Mesenchymal stem cell (in vitro differentiated cells and primary cell): Measurements from ENCODE around the gene CLIP3.

Experiments used
- DNase-seq: peaks from one replicate; pipeline ENCODE4 v3.0.0-alpha.2; 2013
- H2AFZ ChIP-seq: one replicate; pipeline ENCODE4 v1.6.1; 2013; ENCODE audit warnings: low read depth, mild to moderate bottlenecking, control low read depth, inconsistent platforms, low read length, moderate library complexity
- H2AK5ac ChIP-seq: 2 replicates; pipeline ENCODE4 v1.6.1; 2013; ENCODE audit warnings: low read length, moderate library complexity, mild to moderate bottlenecking, inconsistent platforms; ENCODE audit not compliant: severe bottlenecking
- H2BK120ac ChIP-seq: one replicate; pipeline ENCODE4 v1.6.1; 2013; ENCODE audit warnings: low read depth, mild to moderate bottlenecking, inconsistent platforms, low read length, moderate library complexity
- H2BK12ac ChIP-seq, 2 experiments: one replicate each; pipeline ENCODE4 v1.6.1; 2013; ENCODE audit warnings: inconsistent platforms in 2 of 2, low read length in 2 of 2, mild to moderate bottlenecking in 2 of 2, moderate library complexity in 2 of 2, control low read depth in 1 of 2
- H2BK15ac ChIP-seq: one replicate; pipeline ENCODE4 v1.6.1; 2013; ENCODE audit warnings: mild to moderate bottlenecking, low read depth, inconsistent platforms; ENCODE audit not compliant: poor library complexity, severe bottlenecking
- H2BK5ac ChIP-seq: 2 replicates; pipeline ENCODE4 v1.6.1; 2013; ENCODE audit warnings: low read depth, mild to moderate bottlenecking, low read length, control low read depth, inconsistent platforms; ENCODE audit not compliant: poor library complexity, severe bottlenecking
- H3K14ac ChIP-seq, 2 experiments: one replicate each; pipeline ENCODE4 v1.6.1; 2013; ENCODE audit warnings: inconsistent platforms in 2 of 2, low read length in 2 of 2, control low read depth in 1 of 2, mild to moderate bottlenecking in 1 of 2, moderate library complexity in 1 of 2
- H3K18ac ChIP-seq, 2 experiments: one replicate each; pipeline ENCODE4 v1.6.1; 2013; ENCODE audit warnings: inconsistent platforms in 2 of 2, low read length in 2 of 2, control low read depth in 1 of 2, low read depth in 1 of 2, mild to moderate bottlenecking in 1 of 2
- H3K23ac ChIP-seq, 2 experiments: one replicate each; pipeline ENCODE4 v1.6.1; 2013; ENCODE audit warnings: inconsistent platforms in 2 of 2, low read length in 2 of 2, mild to moderate bottlenecking in 2 of 2, moderate library complexity in 2 of 2, control low read depth in 1 of 2
- H3K27ac ChIP-seq: 2 replicates; pipeline ENCODE4 v1.5.1; 2013; ENCODE audit warnings: mild to moderate bottlenecking, moderate library complexity, low read length, control low read depth, inconsistent platforms; ENCODE audit not compliant: poor library complexity, severe bottlenecking
- H3K27me3 ChIP-seq, 2 experiments: 2 replicates each; pipeline versions ENCODE4 v1.6.1 to v1.7.0; 2013; ENCODE audit warnings: low read length in 2 of 2, mild to moderate bottlenecking in 2 of 2, moderate library complexity in 2 of 2, control low read depth in 1 of 2, inconsistent platforms in 1 of 2; ENCODE audit not compliant: control insufficient read depth in 1 of 2, insufficient read depth in 1 of 2
- H3K36me3 ChIP-seq, 2 experiments: 2 replicates each; pipeline versions ENCODE4 v1.6.1 to v1.7.0; 2013; ENCODE audit warnings: low read length in 2 of 2, control low read depth in 1 of 2, inconsistent platforms in 1 of 2, low read depth in 1 of 2, mild to moderate bottlenecking in 1 of 2; ENCODE audit not compliant: insufficient read depth in 2 of 2, control insufficient read depth in 1 of 2
- H3K4ac ChIP-seq, 2 experiments: one replicate each; pipeline ENCODE4 v1.6.1; 2013; ENCODE audit warnings: inconsistent platforms in 2 of 2, low read length in 2 of 2, mild to moderate bottlenecking in 2 of 2, moderate library complexity in 2 of 2, control low read depth in 1 of 2, low read depth in 1 of 2
- H3K4me1 ChIP-seq: 2 replicates; pipeline ENCODE4 v1.6.1; 2013; ENCODE audit warnings: low read depth, low read length, control low read depth; ENCODE audit not compliant: control insufficient read depth, insufficient read depth
- H3K4me2 ChIP-seq: 2 replicates; pipeline ENCODE4 v1.6.1; 2013; ENCODE audit warnings: low read length, mild to moderate bottlenecking, inconsistent platforms; ENCODE audit not compliant: poor library complexity, severe bottlenecking
- H3K4me3 ChIP-seq, 2 experiments: 2 replicates each; pipeline versions ENCODE4 v1.5.1 to v1.7.0; 2013; ENCODE audit warnings: low read length in 2 of 2, mild to moderate bottlenecking in 2 of 2, control low read depth in 1 of 2, low read depth in 1 of 2; ENCODE audit not compliant: insufficient read depth in 1 of 2
- H3K79me1 ChIP-seq: replicated peaks from 2 replicates; pipeline ENCODE4 v1.6.1; 2013; ENCODE audit warnings: mild to moderate bottlenecking, control low read depth, low read length, inconsistent platforms; ENCODE audit not compliant: poor library complexity, severe bottlenecking
- H3K9ac ChIP-seq: 2 replicates; pipeline ENCODE4 v1.7.0; 2013; ENCODE audit warnings: mild to moderate bottlenecking, low read length, moderate library complexity
- H3K9me3 ChIP-seq: 2 replicates; pipeline ENCODE4 v1.7.0; 2013; ENCODE audit warnings: mild to moderate bottlenecking, low read length; ENCODE audit not compliant: control insufficient read depth
- H4K8ac ChIP-seq: one replicate; pipeline ENCODE4 v1.6.1; 2013; ENCODE audit warnings: inconsistent platforms, mild to moderate bottlenecking, low read length, moderate library complexity
- H4K91ac ChIP-seq: one replicate; pipeline ENCODE4 v1.6.1; 2013; ENCODE audit warnings: mild to moderate bottlenecking, low read length, inconsistent platforms
- WGBS: methylation state at CpG from one replicate; pipeline ENCODE4 v1.1.7; 2013; ENCODE audit warnings: mixed read lengths; 5-methylcytosine and 5-hydroxymethylcytosine counted together

CLIP3 gene

GRCh38 chr19:35991731-35992450 is 40.8 kb downstream of the CLIP3 start:
- Histone ChIP-seq H3K4me2 (no peak overlapping the region), H4K8ac (no peak overlapping the region), H3K36me3 (no peaks in the 10 kb centered on the region), H3K27me3 (peaks cover 14 to 17% of the 10 kb centered on the region in 2 experiments), H4K91ac (no peak overlapping the region), H2BK120ac (no peak overlapping the region), H3K4me3 (no peak overlapping the region), H3K14ac (no peak overlapping the region), H3K4me1 (peaks cover 22% of the 10 kb centered on the region), H2BK5ac (no peak overlapping the region), H3K9ac (no peak overlapping the region), H3K9me3 (peaks cover 3% of the 10 kb centered on the region), H3K18ac (no peak overlapping the region), H3K79me1 (peaks cover 17% of the 10 kb centered on the region), H2AFZ (no peak overlapping the region), H3K27ac (no peak overlapping the region), H2AK5ac (no peak overlapping the region), H2BK12ac (no peak overlapping the region), H3K4ac (no peak overlapping the region), H2BK15ac (no peak overlapping the region), H3K23ac (no peak overlapping the region)
- DNase-seq = no peak
- WGBS = 80% methylated on average over 7 of the region's 7 CpGs

- no peak overlapping the region for H2BK5ac ChIP-seq
- WGBS = 86% methylated on average over 6 of the region's 10 CpGs
- H3K9me3 ChIP-seq = peaks cover 3% of the 10 kb centered on the region
- peaks cover 23 to 26% of the 10 kb centered on the region in 2 experiments for H3K27me3 ChIP-seq
- H3K14ac ChIP-seq = no peak overlapping the region
- H4K91ac ChIP-seq = no peak overlapping the region
- no peak overlapping the region for H3K4me2 ChIP-seq
- H3K36me3 ChIP-seq = no peaks in the 10 kb centered on the region
- H3K4me1 ChIP-seq = peaks cover 19% of the 10 kb centered on the region
- no peak overlapping the region for H2AFZ ChIP-seq
- H3K9ac ChIP-seq = no peak overlapping the region
- H3K79me1 ChIP-seq = peaks cover 10% of the 10 kb centered on the region
- H2BK120ac ChIP-seq = no peak overlapping the region
- H3K4me3 ChIP-seq = no peak overlapping the region
- H3K4ac ChIP-seq = no peak overlapping the region
- no peak overlapping the region for H2BK12ac ChIP-seq
- H4K8ac ChIP-seq = no peak overlapping the region
- DNase-seq = no peak
- H3K27ac ChIP-seq = no peak overlapping the region
- no peak overlapping the region for H3K18ac ChIP-seq
- H2AK5ac ChIP-seq = no peak overlapping the region
- no peak overlapping the region for H2BK15ac ChIP-seq
- H3K23ac ChIP-seq = no peak overlapping the region
These were observed 41.6 kb downstream of the CLIP3 start for GRCh38 chr19:35990771-35991730.

- H3K79me1 ChIP-seq = peaks cover under 1% of the 10 kb centered on the region
- no peak overlapping the region for H2BK15ac ChIP-seq
- no peak overlapping the region for H3K14ac ChIP-seq
- no peak for DNase-seq
- H3K9me3 ChIP-seq = peaks cover 3% of the 10 kb centered on the region
- no peak overlapping the region for H3K18ac ChIP-seq
- WGBS = 87% methylated on average over 4 of the region's 4 CpGs
- H2BK12ac ChIP-seq = no peak overlapping the region
- H2BK5ac ChIP-seq = no peak overlapping the region
- no peak overlapping the region for H2AK5ac ChIP-seq
- no peak overlapping the region for H4K8ac ChIP-seq
- H3K23ac ChIP-seq = no peak overlapping the region
- H3K9ac ChIP-seq = no peak overlapping the region
- H2BK120ac ChIP-seq = no peak overlapping the region
- H3K27me3 ChIP-seq = peaks cover 32 to 35% of the 10 kb centered on the region in 2 experiments
- H3K27ac ChIP-seq = no peak overlapping the region
- H2AFZ ChIP-seq = no peak overlapping the region
- no peak overlapping the region for H3K4me2 ChIP-seq
- H3K4ac ChIP-seq = no peak overlapping the region
- peaks cover 10% of the 10 kb centered on the region for H3K4me1 ChIP-seq
- H4K91ac ChIP-seq = no peak overlapping the region
- no peak overlapping the region for H3K4me3 ChIP-seq
- no peaks in the 10 kb centered on the region for H3K36me3 ChIP-seq
These were observed 42.5 kb downstream of the CLIP3 start for GRCh38 chr19:35990156-35990555.

GRCh38 chr19:35988824-35989223 is 43.8 kb downstream of the CLIP3 start:
- Histone ChIP-seq H3K79me1 (no peaks in the 10 kb centered on the region), H3K27me3 (peaks cover 40 to 48% of the 10 kb centered on the region in 2 experiments), H3K9ac (no peak overlapping the region), H3K9me3 (peaks cover 3% of the 10 kb centered on the region), H2BK15ac (no peak overlapping the region), H3K4ac (no peak overlapping the region), H2AK5ac (no peak overlapping the region), H3K4me1 (peaks cover 8% of the 10 kb centered on the region), H3K4me2 (no peak overlapping the region), H2BK12ac (no peak overlapping the region), H3K4me3 (no peak overlapping the region), H2BK120ac (no peak overlapping the region), H3K36me3 (no peaks in the 10 kb centered on the region), H3K14ac (no peak overlapping the region), H3K27ac (no peak overlapping the region), H3K23ac (no peak overlapping the region), H4K8ac (no peak overlapping the region), H2BK5ac (no peak overlapping the region), H3K18ac (no peak overlapping the region), H2AFZ (no peak overlapping the region), H4K91ac (no peak overlapping the region)
- WGBS = no CpG with 5 or more reads among the region's 3 CpGs
- no peak for DNase-seq
